ENCODE data around the gene LRRC1. TPM values are rescaled to one million over a fixed set of nuclear protein-coding genes. Genes with fewer than 3 reads are reported as not detected.

The LRRC1 gene
- total and polyA plus RNA-seq, 2 of the 13 experiments (the other 11 are each of a cell fraction or from before 2014, with no cell fraction given), result 15.6 to 27.7 TPM

DNA sequence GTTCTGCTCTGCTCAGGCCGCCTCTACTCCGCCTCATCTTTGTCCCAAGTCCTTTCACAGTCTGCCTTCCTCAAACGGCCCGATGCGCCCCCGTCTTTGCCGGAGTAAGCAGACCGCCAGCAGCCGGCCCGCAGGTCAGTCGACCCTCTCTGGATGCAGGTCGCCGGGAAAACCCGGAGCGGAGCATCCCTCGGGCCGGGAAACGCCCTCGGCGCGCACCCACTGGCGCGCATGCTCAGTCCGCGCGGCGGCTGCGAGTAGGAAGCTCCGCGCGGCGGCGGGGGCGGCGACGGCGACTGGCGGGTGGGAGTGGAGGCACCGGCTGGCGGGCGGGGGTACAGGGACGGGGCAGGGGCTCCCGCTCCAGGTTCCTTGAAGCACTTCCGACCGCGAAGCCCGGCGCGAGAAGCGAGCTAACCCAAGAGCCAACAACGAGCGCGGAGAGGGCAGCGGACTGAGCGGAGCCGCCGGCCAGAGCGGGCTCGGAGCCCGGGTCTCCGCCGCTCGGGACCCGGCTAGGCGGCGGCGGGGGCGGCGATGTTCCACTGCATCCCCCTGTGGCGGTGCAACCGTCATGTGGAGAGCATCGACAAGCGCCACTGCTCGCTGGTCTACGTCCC, at the start of gene LRRC1 (continued):
- TF ChIP-seq, protein P1, sequence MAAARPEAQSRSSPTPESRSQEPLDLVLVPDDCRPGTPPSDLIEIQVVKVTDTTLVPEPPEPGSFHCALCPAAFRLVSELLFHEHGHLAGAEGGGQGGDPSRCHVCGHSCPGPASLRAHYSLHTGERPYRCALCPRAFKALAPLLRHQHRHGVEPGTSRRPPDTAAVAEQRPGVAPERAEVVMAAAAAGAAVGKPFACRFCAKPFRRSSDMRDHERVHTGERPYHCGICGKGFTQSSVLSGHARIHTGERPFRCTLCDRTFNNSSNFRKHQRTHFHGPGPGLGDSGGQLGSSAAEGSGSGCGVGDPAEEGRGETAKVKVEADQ (CRISPR knock-in tag; IDR thresholded peaks at IDR 0.05; ENCODE audit: borderline replicate concordance), result no peak
- TF ChIP-seq, protein P2, sequence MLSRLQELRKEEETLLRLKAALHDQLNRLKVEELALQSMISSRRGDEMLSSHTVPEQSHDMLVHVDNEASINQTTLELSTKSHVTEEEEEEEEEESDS (CRISPR knock-in tag; IDR thresholded peaks at IDR 0.05; ENCODE audit: borderline replicate concordance), result no peak
- no peak for TF ChIP-seq ZNF678 (CRISPR knock-in tag; IDR thresholded peaks at IDR 0.05)
- TF ChIP-seq SATB2 (CRISPR knock-in tag; IDR thresholded peaks at IDR 0.05), result no peak; the same call in 1 of the 2 replicates
- TF ChIP-seq ZNF263 (CRISPR knock-in tag; IDR thresholded peaks at IDR 0.05), result no peak
- TF ChIP-seq ZBTB42 (CRISPR knock-in tag; IDR thresholded peaks at IDR 0.05), result peak; percentile 90
- TF ChIP-seq ZNF354B (CRISPR knock-in tag; IDR thresholded peaks at IDR 0.05), result no peak
- TF ChIP-seq, protein P3, sequence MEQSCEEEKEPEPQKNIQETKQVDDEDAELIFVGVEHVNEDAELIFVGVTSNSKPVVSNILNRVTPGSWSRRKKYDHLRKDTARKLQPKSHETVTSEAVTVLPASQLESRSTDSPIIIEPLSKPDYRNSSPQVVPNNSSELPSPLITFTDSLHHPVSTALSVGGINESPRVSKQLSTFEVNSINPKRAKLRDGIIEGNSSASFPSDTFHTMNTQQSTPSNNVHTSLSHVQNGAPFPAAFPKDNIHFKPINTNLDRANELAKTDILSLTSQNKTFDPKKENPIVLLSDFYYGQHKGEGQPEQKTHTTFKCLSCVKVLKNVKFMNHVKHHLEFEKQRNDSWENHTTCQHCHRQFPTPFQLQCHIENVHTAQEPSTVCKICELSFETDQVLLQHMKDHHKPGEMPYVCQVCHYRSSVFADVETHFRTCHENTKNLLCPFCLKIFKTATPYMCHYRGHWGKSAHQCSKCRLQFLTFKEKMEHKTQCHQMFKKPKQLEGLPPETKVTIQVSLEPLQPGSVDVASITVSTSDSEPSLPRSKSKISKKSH (CRISPR knock-in tag; IDR thresholded peaks at IDR 0.05; ENCODE audit: borderline replicate concordance), result peak; percentile 66; the same call in 1 of the 2 replicates
- TF ChIP-seq, protein P4, sequence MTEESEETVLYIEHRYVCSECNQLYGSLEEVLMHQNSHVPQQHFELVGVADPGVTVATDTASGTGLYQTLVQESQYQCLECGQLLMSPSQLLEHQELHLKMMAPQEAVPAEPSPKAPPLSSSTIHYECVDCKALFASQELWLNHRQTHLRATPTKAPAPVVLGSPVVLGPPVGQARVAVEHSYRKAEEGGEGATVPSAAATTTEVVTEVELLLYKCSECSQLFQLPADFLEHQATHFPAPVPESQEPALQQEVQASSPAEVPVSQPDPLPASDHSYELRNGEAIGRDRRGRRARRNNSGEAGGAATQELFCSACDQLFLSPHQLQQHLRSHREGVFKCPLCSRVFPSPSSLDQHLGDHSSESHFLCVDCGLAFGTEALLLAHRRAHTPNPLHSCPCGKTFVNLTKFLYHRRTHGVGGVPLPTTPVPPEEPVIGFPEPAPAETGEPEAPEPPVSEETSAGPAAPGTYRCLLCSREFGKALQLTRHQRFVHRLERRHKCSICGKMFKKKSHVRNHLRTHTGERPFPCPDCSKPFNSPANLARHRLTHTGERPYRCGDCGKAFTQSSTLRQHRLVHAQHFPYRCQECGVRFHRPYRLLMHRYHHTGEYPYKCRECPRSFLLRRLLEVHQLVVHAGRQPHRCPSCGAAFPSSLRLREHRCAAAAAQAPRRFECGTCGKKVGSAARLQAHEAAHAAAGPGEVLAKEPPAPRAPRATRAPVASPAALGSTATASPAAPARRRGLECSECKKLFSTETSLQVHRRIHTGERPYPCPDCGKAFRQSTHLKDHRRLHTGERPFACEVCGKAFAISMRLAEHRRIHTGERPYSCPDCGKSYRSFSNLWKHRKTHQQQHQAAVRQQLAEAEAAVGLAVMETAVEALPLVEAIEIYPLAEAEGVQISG (CRISPR knock-in tag; IDR thresholded peaks at IDR 0.05), result peak; percentile 80
- no peak for TF ChIP-seq NCOA5 (CRISPR knock-in tag; IDR thresholded peaks at IDR 0.05)
- TF ChIP-seq ZKSCAN8 (CRISPR knock-in tag; IDR thresholded peaks at IDR 0.05; ENCODE audit: borderline replicate concordance), result peak; percentile 62; the same call in 1 of the 2 replicates
- TF ChIP-seq HIVEP1 (CRISPR knock-in tag; IDR thresholded peaks at IDR 0.05), result peak; percentile 8; the same call in 1 of the 2 replicates
- TF ChIP-seq ZFP82 (CRISPR knock-in tag; IDR thresholded peaks at IDR 0.05; ENCODE audit: borderline replicate concordance), result no peak
- no peak for TF ChIP-seq ZNF577 (CRISPR knock-in tag; IDR thresholded peaks at IDR 0.05; ENCODE audit: borderline replicate concordance, low read depth)
- peak; percentile 71; the same call in 1 of the 2 replicates for TF ChIP-seq NFKB2 (CRISPR knock-in tag; IDR thresholded peaks at IDR 0.05; ENCODE audit: borderline replicate concordance)
- TF ChIP-seq SMAD1 (CRISPR knock-in tag; IDR thresholded peaks at IDR 0.05; ENCODE audit: borderline replicate concordance, low read depth), result no peak; the same call in 1 of the 2 replicates
- peak; percentile 78 for TF ChIP-seq YY1 (IDR thresholded peaks at IDR 0.05; ENCODE audit: insufficient read depth, insufficient replicate concordance, low read depth, low read length)
- peak; percentile 29; the same call in 1 of the 2 replicates for TF ChIP-seq KDM5B (CRISPR knock-in tag; IDR thresholded peaks at IDR 0.05; ENCODE audit: borderline replicate concordance)
- TF ChIP-seq, protein P5, sequence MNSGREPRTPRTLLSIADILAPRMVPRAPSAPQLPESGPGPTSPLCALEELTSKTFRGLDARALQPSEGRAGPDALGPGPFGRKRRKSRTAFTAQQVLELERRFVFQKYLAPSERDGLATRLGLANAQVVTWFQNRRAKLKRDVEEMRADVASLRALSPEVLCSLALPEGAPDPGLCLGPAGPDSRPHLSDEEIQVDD (CRISPR knock-in tag; IDR thresholded peaks at IDR 0.05; ENCODE audit: borderline replicate concordance), result no peak; the same call in 1 of the 2 replicates
- TF ChIP-seq ZNF672 (CRISPR knock-in tag; IDR thresholded peaks at IDR 0.05), result peak; percentile 35; the same call in 1 of the 2 replicates
- TF ChIP-seq RXRA (CRISPR knock-in tag; IDR thresholded peaks at IDR 0.05), result peak; percentile 87
- TF ChIP-seq, protein P6, sequence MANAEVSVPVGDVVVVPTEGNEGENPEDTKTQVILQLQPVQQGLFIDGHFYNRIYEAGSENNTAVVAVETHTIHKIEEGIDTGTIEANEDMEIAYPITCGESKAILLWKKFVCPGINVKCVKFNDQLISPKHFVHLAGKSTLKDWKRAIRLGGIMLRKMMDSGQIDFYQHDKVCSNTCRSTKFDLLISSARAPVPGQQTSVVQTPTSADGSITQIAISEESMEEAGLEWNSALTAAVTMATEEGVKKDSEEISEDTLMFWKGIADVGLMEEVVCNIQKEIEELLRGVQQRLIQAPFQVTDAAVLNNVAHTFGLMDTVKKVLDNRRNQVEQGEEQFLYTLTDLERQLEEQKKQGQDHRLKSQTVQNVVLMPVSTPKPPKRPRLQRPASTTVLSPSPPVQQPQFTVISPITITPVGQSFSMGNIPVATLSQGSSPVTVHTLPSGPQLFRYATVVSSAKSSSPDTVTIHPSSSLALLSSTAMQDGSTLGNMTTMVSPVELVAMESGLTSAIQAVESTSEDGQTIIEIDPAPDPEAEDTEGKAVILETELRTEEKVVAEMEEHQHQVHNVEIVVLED (CRISPR knock-in tag; IDR thresholded peaks at IDR 0.05; ENCODE audit: borderline replicate concordance), result peak; percentile 78; the same call in 1 of the 2 replicates

Data from HepG2 (cell line).